Measurements from ENCODE around the gene ACTN4. TPM values are rescaled to one million over a fixed set of nuclear protein-coding genes. Genes with fewer than 3 reads are reported as not detected.

Gene ACTN4
- total and polyA plus RNA-seq, 11 donors: 100 to 307 (median 149) TPM

DNA sequence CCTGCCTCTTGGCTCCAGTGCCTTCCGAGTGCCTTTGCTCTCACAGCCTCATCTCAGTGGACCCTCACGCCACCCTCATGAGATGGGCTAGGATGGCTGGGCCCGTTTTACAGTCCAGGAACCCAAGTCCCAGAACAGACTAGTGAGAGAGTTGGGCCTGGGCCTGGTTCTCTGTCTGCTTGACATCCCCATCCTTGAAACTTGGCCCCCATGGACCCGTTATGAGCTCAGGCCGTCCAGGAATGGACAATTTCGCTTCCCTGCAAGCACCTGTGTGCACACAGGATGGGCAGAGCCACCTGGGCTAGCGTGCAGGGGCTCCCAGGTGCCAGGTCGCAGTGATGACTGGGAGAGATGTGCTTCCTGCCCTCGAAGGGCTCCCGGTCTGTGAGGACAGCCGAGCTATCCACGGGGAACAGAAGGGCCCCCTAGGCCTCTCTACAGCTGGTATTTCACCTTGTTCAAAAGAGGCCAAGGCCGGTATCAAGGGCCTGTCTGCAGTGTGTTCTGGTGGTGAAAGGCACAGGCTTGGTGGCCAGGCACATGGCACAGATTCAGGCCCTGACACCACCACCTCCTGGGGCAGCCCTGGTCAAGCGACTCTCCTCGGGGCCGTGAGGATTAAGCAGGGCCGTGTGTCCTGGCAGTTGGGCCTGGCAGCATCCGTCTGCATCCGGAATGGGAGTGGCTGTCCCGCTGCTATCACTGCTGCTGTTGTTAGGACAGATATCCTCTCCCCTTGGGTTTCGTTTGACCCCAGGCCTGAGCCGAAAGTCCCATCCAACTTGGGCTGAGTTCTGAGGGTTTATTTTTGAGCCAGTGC lies 58.0 kb downstream of the ACTN4 start:
- TF ChIP-seq POLR2A (IDR thresholded peaks at IDR 0.05) (no peak), CTCF (IDR thresholded peaks at IDR 0.05) (no peak)
- WGBS, 4 donors: 41 to 49% (median 45%) methylated on average over 11 to 22 of the region's 22 CpGs
- H3K4me3 ChIP-seq: no peak overlapping the region
- peaks cover 3 to 100% (median 100%) of the 10 kb centered on the region in 9 donors for H3K36me3 ChIP-seq
- peaks cover 42 to 100% (median 80%) of the 10 kb centered on the region in 12 donors for H3K4me1 ChIP-seq
- peak; percentile 44 to 75 (median 64) for ATAC-seq
- intact Hi-C loops (cut with DNase I): loop anchor here in 7 of 10 donors (5.0 kb wide), 5 partner anchors 38 to 68 kb away; partner anchors contain the start of gene ACTN4 (in 2 of the 7)
- no peaks in the 10 kb centered on the region for H3K9me3 ChIP-seq
- peak in 3 of 5 donors; percentile 68 to 88 (median 74) for DNase-seq
- H3K27ac ChIP-seq: peak overlapping the region; percentile 51 to 98 (median 84)
- H3K27me3 ChIP-seq: no peaks in the 10 kb centered on the region

- ATAC-seq (no peak), DNase-seq (no peak)
- H3K4me3 ChIP-seq: no peak overlapping the region
- intact Hi-C loops (cut with DNase I): loop anchor here in 7 of 10 donors (5.0 kb wide), 5 partner anchors 40 to 70 kb away; partner anchors contain the start of gene ACTN4 (in 2 of the 7)
- TF ChIP-seq CTCF (IDR thresholded peaks at IDR 0.05): no peak
- no peak for TF ChIP-seq POLR2A (IDR thresholded peaks at IDR 0.05)
- H3K27ac ChIP-seq: peak overlapping the region; percentile 51 to 98 (median 84)
- WGBS, 4 donors: 60 to 67% (median 67%) methylated on average over 15 to 16 of the region's 16 CpGs
- H3K4me1 ChIP-seq: peaks cover 55 to 100% (median 81%) of the 10 kb centered on the region in 12 donors
- no peaks in the 10 kb centered on the region for H3K9me3 ChIP-seq
- H3K36me3 ChIP-seq: peaks cover 0 to 100% (median 99%) of the 10 kb centered on the region in 9 donors
- H3K27me3 ChIP-seq: no peaks in the 10 kb centered on the region
Measured at GRCh38 chr19:38706792-38707511, 59.5 kb downstream of the ACTN4 start.

DNA sequence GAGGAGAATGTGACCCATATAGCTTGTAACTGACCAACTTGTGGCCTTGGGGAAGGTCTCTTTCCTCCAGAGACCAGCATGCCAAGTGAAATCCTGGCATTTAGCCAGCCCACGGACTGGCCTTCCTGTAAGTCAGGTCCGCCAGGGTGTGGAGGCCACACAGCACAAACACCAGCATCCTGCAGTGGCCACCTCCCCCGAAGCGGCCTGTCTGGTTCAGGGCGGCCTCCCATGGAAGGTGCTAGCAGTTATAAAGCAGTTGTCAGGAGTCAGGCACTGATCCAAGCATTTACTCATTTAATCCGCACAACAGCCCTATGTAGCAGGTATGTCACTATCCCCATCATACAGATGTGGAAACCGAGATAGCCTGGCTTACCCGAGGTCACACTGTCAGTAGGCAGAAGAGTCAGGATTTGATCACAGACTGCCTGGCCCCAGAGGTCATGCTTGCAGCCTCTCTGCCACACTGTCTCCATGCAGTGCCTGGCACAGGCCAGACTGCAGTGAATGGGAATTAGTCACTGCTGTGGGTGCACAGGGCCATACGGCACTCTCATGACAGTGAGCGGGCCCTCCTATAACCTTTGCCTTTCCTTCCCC lies 60.2 kb downstream of the ACTN4 start:
- TF ChIP-seq CTCF (IDR thresholded peaks at IDR 0.05) (peak in 1 of 12 donors; percentile 15), POLR2A (IDR thresholded peaks at IDR 0.05) (no peak)
- peaks cover 0 to 100% (median 99%) of the 10 kb centered on the region in 9 donors for H3K36me3 ChIP-seq
- 33 to 51% (median 40%) methylated on average over 5 to 10 of the region's 10 CpGs for WGBS, 4 donors
- H3K27me3 ChIP-seq: no peaks in the 10 kb centered on the region
- intact Hi-C loops (cut with DNase I): loop anchor here in 7 of 10 donors (5.0 kb wide), 5 partner anchors 40 to 70 kb away; partner anchors contain the start of gene ACTN4 (in 2 of the 7)
- ATAC-seq (peak; percentile 40 to 60 (median 50)), DNase-seq (peak; percentile 83 to 92 (median 86))
- H3K4me3 ChIP-seq: no peak overlapping the region
- peak overlapping the region; percentile 51 to 98 (median 84) for H3K27ac ChIP-seq
- peaks cover 60 to 100% (median 84%) of the 10 kb centered on the region in 12 donors for H3K4me1 ChIP-seq
- no peaks in the 10 kb centered on the region for H3K9me3 ChIP-seq

Data from heart left ventricle (tissue), 16 donors.